Calu3 (cell line): ENCODE results near the gene SCTR. TPM values are rescaled to one million over a fixed set of nuclear protein-coding genes. Genes with fewer than 3 reads are reported as not detected.

Experiments
- BruUV-seq: library from RNA; stranded (reverse); fragments of 400-500 nt; replicated peaks from 2 replicates; lab custom pipeline; 2021; lab: Mats Ljungman, UMichigan
- CTCF ChIA-PET: fragments of 300-600 bp; sonication (Branson Sonifier 250); formaldehyde crosslinking; loops from one replicate; lab custom pipeline; 2022; ENCODE audit warnings: antibody characterized with exemption; lab: Charles Lee
- DNase-seq: peaks from one replicate; pipeline ENCODE4 v3.0.0; 2022
- H3K27ac Mint-ChIP-seq: one replicate; pipeline ENCODE4 v1.8.0; 2022; ENCODE audit warnings: mixed read lengths; ENCODE audit not compliant: unreplicated experiment
- H3K27me3 Mint-ChIP-seq: one replicate; pipeline ENCODE4 v1.8.0; 2022; ENCODE audit warnings: mixed read lengths; ENCODE audit not compliant: unreplicated experiment
- H3K36me3 Mint-ChIP-seq: one replicate; pipeline ENCODE4 v1.8.0; 2022; ENCODE audit warnings: mild to moderate bottlenecking, moderate library complexity, mixed read lengths; ENCODE audit not compliant: insufficient read depth, unreplicated experiment
- H3K4me1 Mint-ChIP-seq: one replicate; pipeline ENCODE4 v1.8.0; 2022; ENCODE audit warnings: mild to moderate bottlenecking, low read depth, mixed read lengths; ENCODE audit not compliant: unreplicated experiment
- H3K4me3 Mint-ChIP-seq: one replicate; pipeline ENCODE4 v1.8.0; 2022; ENCODE audit warnings: mild to moderate bottlenecking, low read depth, moderate library complexity, mixed read lengths; ENCODE audit not compliant: unreplicated experiment
- H3K9me3 Mint-ChIP-seq: one replicate; pipeline ENCODE4 v1.8.0; 2022; ENCODE audit warnings: low read depth, mixed read lengths; ENCODE audit not compliant: unreplicated experiment
- intact Hi-C: fragments of 100-400 bp; cut with micrococcal nuclease; formaldehyde crosslinking; loops from one replicate; pipeline ENCODE4 v1.10.0; 2022; ENCODE audit not compliant: unreplicated experiment
- total RNA-seq: library from RNA; stranded (reverse); gene quantifications from 2 replicates; pipeline ENCODE4 v1.2.3, GENCODE V29; 2022
- TF ChIP-seq, protein P1 (sequence below): fragments of 200-600 bp; IDR thresholded peaks from one replicate; pipeline ENCODE4 v1.8.0; 2022; ENCODE audit warnings: antibody characterized with exemption; ENCODE audit not compliant: unreplicated experiment

SCTR gene
- total RNA-seq, 1 experiment from 2014 or later = 0.85 TPM

GRCh38 chr2:119416299-119416923 is 107.9 kb downstream of the SCTR start:
- BruUV-seq = no TSS peak
- TF ChIP-seq, protein P1, sequence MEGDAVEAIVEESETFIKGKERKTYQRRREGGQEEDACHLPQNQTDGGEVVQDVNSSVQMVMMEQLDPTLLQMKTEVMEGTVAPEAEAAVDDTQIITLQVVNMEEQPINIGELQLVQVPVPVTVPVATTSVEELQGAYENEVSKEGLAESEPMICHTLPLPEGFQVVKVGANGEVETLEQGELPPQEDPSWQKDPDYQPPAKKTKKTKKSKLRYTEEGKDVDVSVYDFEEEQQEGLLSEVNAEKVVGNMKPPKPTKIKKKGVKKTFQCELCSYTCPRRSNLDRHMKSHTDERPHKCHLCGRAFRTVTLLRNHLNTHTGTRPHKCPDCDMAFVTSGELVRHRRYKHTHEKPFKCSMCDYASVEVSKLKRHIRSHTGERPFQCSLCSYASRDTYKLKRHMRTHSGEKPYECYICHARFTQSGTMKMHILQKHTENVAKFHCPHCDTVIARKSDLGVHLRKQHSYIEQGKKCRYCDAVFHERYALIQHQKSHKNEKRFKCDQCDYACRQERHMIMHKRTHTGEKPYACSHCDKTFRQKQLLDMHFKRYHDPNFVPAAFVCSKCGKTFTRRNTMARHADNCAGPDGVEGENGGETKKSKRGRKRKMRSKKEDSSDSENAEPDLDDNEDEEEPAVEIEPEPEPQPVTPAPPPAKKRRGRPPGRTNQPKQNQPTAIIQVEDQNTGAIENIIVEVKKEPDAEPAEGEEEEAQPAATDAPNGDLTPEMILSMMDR = no peak
- intact Hi-C loops = no loop called here
- Mint-ChIP-seq H3K36me3 (no peaks in the 10 kb centered on the region), H3K4me1 (no peaks in the 10 kb centered on the region), H3K9me3 (no peaks in the 10 kb centered on the region), H3K4me3 (no peak overlapping the region), H3K27me3 (peaks cover 7% of the 10 kb centered on the region), H3K27ac (no peak overlapping the region)
- no peak for DNase-seq
- CTCF ChIA-PET = no interaction called here

- no TSS peak for BruUV-seq
- Mint-ChIP-seq H3K4me1 (no peaks in the 10 kb centered on the region), H3K27ac (no peak overlapping the region), H3K4me3 (no peak overlapping the region), H3K9me3 (no peaks in the 10 kb centered on the region), H3K36me3 (no peaks in the 10 kb centered on the region), H3K27me3 (peaks cover 7% of the 10 kb centered on the region)
- no peak for DNase-seq
- intact Hi-C loops = no loop called here
- CTCF ChIA-PET = no interaction called here
- TF ChIP-seq, protein P1 = no peak
Observed at GRCh38 chr2:119415630-119416029, 108.7 kb downstream of the SCTR start.

- CTCF ChIA-PET = interaction anchor here (0.7 kb wide), 1 partner anchor 51 kb away, joined by 4 read pairs; no protein-coding TSS in a partner anchor
- peaks cover 7% of the 10 kb centered on the region for H3K27me3 Mint-ChIP-seq
- intact Hi-C loops = no loop called here
- H3K4me1 Mint-ChIP-seq = no peaks in the 10 kb centered on the region
- H3K9me3 Mint-ChIP-seq = no peaks in the 10 kb centered on the region
- no peak overlapping the region for H3K4me3 Mint-ChIP-seq
- TF ChIP-seq, protein P1 = no peak
- BruUV-seq = no TSS peak
- H3K27ac Mint-ChIP-seq = no peak overlapping the region
- DNase-seq = no peak
- no peaks in the 10 kb centered on the region for H3K36me3 Mint-ChIP-seq
Observed at GRCh38 chr2:119414894-119415293, 109.4 kb downstream of the SCTR start.

DNA sequence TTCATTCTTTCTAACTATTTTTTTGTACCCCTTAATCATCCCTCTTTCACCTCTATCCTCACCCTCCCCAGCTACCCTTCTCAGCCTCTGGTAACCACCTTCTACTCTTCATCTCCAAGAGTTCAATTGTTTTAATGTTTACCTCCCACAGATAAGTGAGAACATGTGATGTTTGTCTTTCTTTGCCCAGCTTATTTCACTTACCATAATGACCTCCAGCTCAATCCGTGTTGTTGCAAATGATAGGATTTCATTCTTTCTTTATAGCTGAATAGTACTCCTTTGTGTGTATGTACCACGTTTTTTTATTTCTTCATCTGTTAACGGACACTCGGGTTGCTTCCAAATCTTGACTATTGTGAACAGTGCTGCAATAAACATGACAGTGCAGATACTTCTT is 114.8 kb downstream of the SCTR start:
- TF ChIP-seq, protein P1 = no peak
- CTCF ChIA-PET = interaction anchor here (0.6 to 1.5 kb wide), 2 partner anchors 67 to 340 kb away, joined by 3 to 4 read pairs; no protein-coding TSS in a partner anchor
- no peaks in the 10 kb centered on the region for H3K27me3 Mint-ChIP-seq
- H3K9me3 Mint-ChIP-seq = no peaks in the 10 kb centered on the region
- no peaks in the 10 kb centered on the region for H3K4me1 Mint-ChIP-seq
- no TSS peak for BruUV-seq
- intact Hi-C loops = no loop called here
- peaks cover 5% of the 10 kb centered on the region for H3K36me3 Mint-ChIP-seq
- DNase-seq = no peak
- no peak overlapping the region for H3K27ac Mint-ChIP-seq
- no peak overlapping the region for H3K4me3 Mint-ChIP-seq
